Lower lobe of right lung (tissue), 2 donors: ENCODE results near the gene TREML1. TPM values are rescaled to one million over a fixed set of nuclear protein-coding genes. Genes with fewer than 3 reads are reported as not detected.
A peak's percentile ranks its signal among the peaks of the same experiment; 100 is the strongest.

Experiments used
- ATAC-seq, 2 donors: fragments of 200-7000 bp; cut with Tn5 transposase; one replicate each; pipeline ENCODE4 v1.9.1; 2020 to 2022; ENCODE audit warnings: mild to moderate bottlenecking in 2 of 2, moderate library complexity in 2 of 2
- DNase-seq: peaks from one replicate; pipeline ENCODE4 v3.0.0-alpha.2; 2020
- H3K27ac ChIP-seq: fragments of 200-600 bp; one replicate; pipeline ENCODE4 v1.8.0; 2022
- H3K27me3 ChIP-seq: fragments of 200-600 bp; one replicate; pipeline ENCODE4 v1.8.0; 2022; ENCODE audit warnings: low read depth
- H3K36me3 ChIP-seq: fragments of 200-600 bp; one replicate; pipeline ENCODE4 v1.8.0; 2022; ENCODE audit warnings: mild to moderate bottlenecking
- H3K4me1 ChIP-seq: fragments of 200-600 bp; one replicate; pipeline ENCODE4 v1.8.0; 2022
- H3K4me3 ChIP-seq: fragments of 200-600 bp; one replicate; pipeline ENCODE4 v1.8.0; 2022; ENCODE audit warnings: mild to moderate bottlenecking
- H3K9me3 ChIP-seq: fragments of 200-600 bp; one replicate; pipeline ENCODE4 v1.8.0; 2022
- intact Hi-C: fragments of 100-400 bp; cut with DNase I; formaldehyde crosslinking; loops from one replicate; pipeline ENCODE4 v1.11.0; 2022
- long read RNA-seq: library from polyadenylated mRNA; unstranded; transcript quantifications from one replicate; pipeline ENCODE4 v2.0.0, GENCODE V29; 2021
- total RNA-seq: library from RNA; stranded (reverse); fragmentation: NEBNext Ultra II Directional; extraction: Animal tissue kit (Norgen Biotek cat#: 25700); gene quantifications from one replicate; pipeline ENCODE4 v1.2.1, GENCODE V29; 2021
- TF ChIP-seq, protein P1 (sequence below): fragments of 200-600 bp; IDR thresholded peaks from one replicate; pipeline ENCODE4 v1.8.0; 2022; ENCODE audit warnings: antibody characterized with exemption, mild to moderate bottlenecking
- donor health status: DM: no; HTN: yes; CAD: no; lungs with severe emphysema.

TREML1 gene
- 2.0 TPM for total RNA-seq
- long read RNA-seq, partial matches to known transcripts, result 1 of 4 reads
- long read RNA-seq, other reads (novel, unspliced or antisense), result 0 of 4 reads

DNA sequence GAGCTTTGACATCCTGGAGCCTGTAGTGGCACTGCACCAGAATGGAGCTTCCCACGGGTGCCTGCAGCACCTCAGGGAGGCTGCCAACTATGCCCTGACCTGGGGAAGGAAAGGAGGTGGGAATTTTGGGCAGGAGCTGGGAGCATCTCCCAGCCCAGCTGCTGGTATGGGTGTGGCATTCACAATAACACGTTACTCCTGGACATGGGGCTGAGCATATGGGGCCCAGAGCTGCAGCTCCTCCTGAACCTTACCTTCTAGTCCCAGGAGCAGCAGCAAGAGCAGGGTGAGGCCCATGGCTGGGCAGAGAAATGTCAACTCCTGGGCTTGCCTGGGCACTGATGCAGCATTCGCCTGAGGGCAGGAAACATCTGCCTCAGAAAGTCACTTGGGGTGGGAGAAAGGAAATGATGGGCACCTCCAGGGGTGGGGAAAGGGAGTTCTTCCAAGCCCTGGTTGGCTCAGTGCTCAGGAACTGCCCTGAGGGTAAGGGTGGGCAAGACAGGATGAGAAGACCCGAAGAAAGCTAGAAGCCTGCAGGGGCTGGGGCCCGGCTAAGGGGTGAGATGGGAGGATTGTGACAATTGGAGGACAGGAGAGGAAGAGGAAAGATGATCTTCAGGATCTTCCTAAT lies at the start of gene TREML1:
Gene TREML1, minus strand, starts transcription at position 356 of the 634 bp plus-strand sequence. Its CDS starts 59 bp downstream, at position 297.
- Histone ChIP-seq H3K9me3 (no peaks in the 10 kb centered on the region), H3K27ac (no peak within 1 kb of the TSS), H3K27me3 (peaks cover 4% of the 10 kb centered on the region), H3K4me1 (no peaks in the 10 kb centered on the region), H3K36me3 (no peaks in the 10 kb centered on the region), H3K4me3 (no peak within 1 kb of the TSS)
- TF ChIP-seq, protein P1, sequence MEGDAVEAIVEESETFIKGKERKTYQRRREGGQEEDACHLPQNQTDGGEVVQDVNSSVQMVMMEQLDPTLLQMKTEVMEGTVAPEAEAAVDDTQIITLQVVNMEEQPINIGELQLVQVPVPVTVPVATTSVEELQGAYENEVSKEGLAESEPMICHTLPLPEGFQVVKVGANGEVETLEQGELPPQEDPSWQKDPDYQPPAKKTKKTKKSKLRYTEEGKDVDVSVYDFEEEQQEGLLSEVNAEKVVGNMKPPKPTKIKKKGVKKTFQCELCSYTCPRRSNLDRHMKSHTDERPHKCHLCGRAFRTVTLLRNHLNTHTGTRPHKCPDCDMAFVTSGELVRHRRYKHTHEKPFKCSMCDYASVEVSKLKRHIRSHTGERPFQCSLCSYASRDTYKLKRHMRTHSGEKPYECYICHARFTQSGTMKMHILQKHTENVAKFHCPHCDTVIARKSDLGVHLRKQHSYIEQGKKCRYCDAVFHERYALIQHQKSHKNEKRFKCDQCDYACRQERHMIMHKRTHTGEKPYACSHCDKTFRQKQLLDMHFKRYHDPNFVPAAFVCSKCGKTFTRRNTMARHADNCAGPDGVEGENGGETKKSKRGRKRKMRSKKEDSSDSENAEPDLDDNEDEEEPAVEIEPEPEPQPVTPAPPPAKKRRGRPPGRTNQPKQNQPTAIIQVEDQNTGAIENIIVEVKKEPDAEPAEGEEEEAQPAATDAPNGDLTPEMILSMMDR, result no peak
- DNase-seq, result no peak
- intact Hi-C loops, result no loop called here
- ATAC-seq, result no peak

GRCh38 chr6:41201764-41202173 lies 47.6 kb upstream of the TREML1 start:
- no peaks in the 10 kb centered on the region for H3K36me3 ChIP-seq
- H3K27ac ChIP-seq, result no peak overlapping the region
- ATAC-seq (peak in 1 of 2 donors; percentile 15), DNase-seq (no peak)
- intact Hi-C loops, result no loop called here
- no peak overlapping the region for H3K4me3 ChIP-seq
- H3K4me1 ChIP-seq, result peaks cover 15% of the 10 kb centered on the region
- TF ChIP-seq, protein P1, result no peak
- no peaks in the 10 kb centered on the region for H3K9me3 ChIP-seq
- no peaks in the 10 kb centered on the region for H3K27me3 ChIP-seq

GRCh38 chr6:41200901-41201763 lies 47.0 kb upstream of the TREML1 start, which contains the start of gene TREML2:
TREML2 (minus strand) TSS chr6:41201149; CDS start chr6:41201008, 141 bp downstream.
- DNase-seq (peak; percentile 55), ATAC-seq (peak; percentile 45 to 55)
- intact Hi-C loops, result no loop called here
- Histone ChIP-seq H3K36me3 (no peaks in the 10 kb centered on the region), H3K9me3 (no peaks in the 10 kb centered on the region), H3K4me3 (no peak within 1 kb of the TSS), H3K27me3 (no peaks in the 10 kb centered on the region), H3K27ac (peak within 1 kb of the TSS; percentile 80), H3K4me1 (peaks cover 15% of the 10 kb centered on the region)
- TF ChIP-seq, protein P1, result no peak

GRCh38 chr6:41200296-41200900 lies 46.3 kb upstream of the TREML1 start:
- DNase-seq, result peak; percentile 65
- intact Hi-C loops, result no loop called here
- Histone ChIP-seq H3K9me3 (no peaks in the 10 kb centered on the region), H3K4me1 (peaks cover 15% of the 10 kb centered on the region), H3K27me3 (no peaks in the 10 kb centered on the region), H3K36me3 (no peaks in the 10 kb centered on the region), H3K4me3 (no peak overlapping the region), H3K27ac (peak overlapping the region; percentile 80)
- peak; percentile 60 to 71 for ATAC-seq
- TF ChIP-seq, protein P1, result no peak

DNA sequence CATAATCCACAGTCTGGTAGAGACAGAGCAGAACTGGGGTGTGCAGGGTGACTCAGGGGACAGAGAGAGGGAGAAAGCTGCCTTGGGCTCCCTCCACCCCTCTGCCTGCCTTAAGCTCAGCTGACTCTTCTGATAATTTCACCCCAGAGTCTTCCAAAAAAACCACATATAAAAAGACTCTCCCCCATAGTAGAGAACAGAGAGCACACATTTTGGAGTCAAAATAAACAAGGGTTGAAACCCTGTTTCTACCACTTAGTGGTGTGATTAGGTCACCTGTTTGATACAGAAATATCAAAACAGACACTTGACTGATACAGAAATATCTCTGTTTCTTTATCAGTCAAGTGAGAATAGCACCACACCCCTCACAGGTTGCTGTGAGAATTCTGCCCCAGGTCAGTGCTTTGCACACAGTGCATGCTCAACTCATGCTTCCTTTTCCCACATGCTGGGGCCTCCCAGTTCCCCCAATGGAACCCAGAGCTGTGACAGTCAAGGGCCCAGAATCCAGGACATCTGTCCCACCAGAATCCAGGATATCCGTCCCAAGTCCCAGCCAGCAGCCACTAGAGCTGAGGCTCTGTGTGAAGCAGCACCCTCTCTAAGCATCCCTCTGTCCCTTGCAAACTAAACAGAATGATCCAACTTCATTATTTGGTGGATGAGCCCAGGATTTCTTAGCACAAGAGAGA lies 45.6 kb upstream of the TREML1 start:
- Histone ChIP-seq H3K9me3 (no peaks in the 10 kb centered on the region), H3K4me1 (peaks cover 15% of the 10 kb centered on the region), H3K4me3 (no peak overlapping the region), H3K36me3 (no peaks in the 10 kb centered on the region), H3K27me3 (no peaks in the 10 kb centered on the region), H3K27ac (peak overlapping the region; percentile 58)
- DNase-seq (no peak), ATAC-seq (peak; percentile 34 to 37)
- intact Hi-C loops, result no loop called here
- TF ChIP-seq, protein P1, result no peak
